Vagina (tissue), 2 donors: Measurements from ENCODE around the gene UTS2. TPM values are rescaled to one million over a fixed set of nuclear protein-coding genes. Genes with fewer than 3 reads are reported as not detected.
A peak's percentile ranks its signal among the peaks of the same experiment; 100 is the strongest.

Experiments used
- DNase-seq, 2 donors: peaks; one replicate each; pipeline ENCODE4 v3.0.0-alpha.2; 2017; ENCODE audit errors: extremely low spot score in 2 of 2
- H3K27ac ChIP-seq: fragments of 200-600 bp; sonication (generic); one replicate; pipeline ENCODE4 v1.5.1; 2019
- H3K27me3 ChIP-seq: fragments of 200-600 bp; sonication (generic); one replicate; pipeline ENCODE4 v1.5.1; 2019
- H3K36me3 ChIP-seq, 2 donors: fragments of 200-600 bp; sonication (generic); one replicate each; pipeline ENCODE4 v1.5.1; 2017 to 2019
- H3K4me1 ChIP-seq: fragments of 200-600 bp; sonication (generic); one replicate; pipeline ENCODE4 v1.5.1; 2019
- H3K4me3 ChIP-seq, 2 donors: fragments of 200-600 bp; sonication (generic); 1 replicate in 1 of 2; 2 replicates in 1 of 2; pipeline ENCODE4 v1.5.1; 2016 to 2019
- H3K9me3 ChIP-seq: fragments of 200-600 bp; sonication (generic); one replicate; pipeline ENCODE4 v1.5.1; 2019
- POLR2A ChIP-seq, 2 donors: fragments of 450-650 bp; IDR thresholded peaks; one replicate each; pipeline ENCODE4 v1.6.1; 2017; ENCODE audit warnings: antibody characterized with exemption in 2 of 2, mild to moderate bottlenecking in 2 of 2, moderate library complexity in 2 of 2
- POLR2AphosphoS5 ChIP-seq, 2 donors: sonication (generic); formaldehyde crosslinking; IDR thresholded peaks; one replicate each; pipeline ENCODE4 v1.9.0; 2017; ENCODE audit warnings: antibody characterized with exemption in 2 of 2, mild to moderate bottlenecking in 2 of 2, low read depth in 1 of 2; ENCODE audit not compliant: insufficient read depth in 1 of 2
- intact Hi-C: fragments of 100-400 bp; cut with DNase I; formaldehyde crosslinking; loops from one replicate; pipeline ENCODE4 v1.15.1; 2023
- total RNA-seq: library from RNA; depleted of rRNA; stranded (reverse); fragments of >200 nt; gene quantifications from one replicate; pipeline ENCODE4 v1.2.3, GENCODE V29; 2016
- TF ChIP-seq, protein P1 (sequence below), 3 experiments: fragments of 450-650 bp in 2 of 3; fragments of 200-600 bp in 1 of 3; sonication (generic) in 1 of 3; IDR thresholded peaks; one replicate each; pipeline ENCODE4 v1.5.1; 2017 to 2019; ENCODE audit warnings: antibody characterized with exemption in 3 of 3, mild to moderate bottlenecking in 2 of 3, moderate library complexity in 2 of 3

The UTS2 gene
- total RNA-seq, 1 donor from 2014 or later, result 5.4 TPM

DNA sequence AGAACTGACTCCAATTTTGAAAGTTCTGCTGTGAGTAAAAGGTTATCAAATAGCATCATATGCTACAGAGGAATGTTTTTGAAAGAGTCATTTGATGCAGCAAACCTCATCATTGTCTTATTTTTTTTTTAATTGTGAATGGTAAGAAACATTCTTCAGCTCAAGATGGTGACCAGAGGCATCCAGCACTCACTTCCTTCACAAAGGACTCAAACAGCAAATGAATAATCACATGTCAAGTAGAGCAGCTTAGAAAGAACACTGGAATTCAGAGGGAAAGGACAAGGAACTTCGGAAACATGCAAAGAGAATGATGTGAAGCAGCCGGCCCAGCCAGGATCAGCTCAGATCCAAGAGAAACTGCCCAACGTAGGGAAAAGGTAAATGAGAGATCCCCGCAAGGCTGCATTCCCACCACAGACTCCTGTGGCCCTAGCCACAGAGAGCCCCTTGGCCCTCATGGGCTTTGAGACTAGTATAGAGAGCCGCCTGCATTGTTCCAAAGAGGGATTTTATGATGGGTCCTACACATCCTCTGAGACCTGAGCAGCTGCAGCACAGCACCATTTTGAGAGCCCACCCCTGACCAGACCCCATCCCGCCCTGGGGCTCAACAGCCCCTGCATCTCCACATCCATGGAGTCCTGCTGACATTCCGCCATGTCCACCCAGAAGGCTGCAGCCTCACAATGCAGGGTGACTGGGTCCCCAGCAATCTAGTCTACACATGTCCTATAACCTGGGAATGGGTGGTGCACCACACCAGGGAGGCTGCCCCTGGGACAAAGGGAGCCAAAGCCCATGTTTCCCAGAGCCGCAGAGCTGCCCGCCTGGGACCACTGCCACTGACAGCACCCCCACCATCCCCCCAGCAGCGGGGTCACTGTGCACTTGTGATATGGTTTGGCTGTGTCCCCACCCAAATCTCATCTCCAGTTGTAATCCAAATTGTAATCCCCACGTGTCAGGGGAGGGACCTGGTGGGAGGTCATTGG, 21.2 kb upstream of the UTS2 start:
- Histone ChIP-seq H3K4me1 (no peaks in the 10 kb centered on the region), H3K27me3 (no peaks in the 10 kb centered on the region), H3K27ac (no peak overlapping the region), H3K9me3 (no peaks in the 10 kb centered on the region), H3K4me3 (no peak overlapping the region), H3K36me3 (no peaks in the 10 kb centered on the region)
- intact Hi-C loops, result no loop called here
- DNase-seq, result no peak
- TF ChIP-seq POLR2AphosphoS5 (IDR thresholded peaks at IDR 0.05; ENCODE audit: insufficient read depth in 1 of 2, low read depth in 1 of 2), result no peak
- TF ChIP-seq, protein P1, sequence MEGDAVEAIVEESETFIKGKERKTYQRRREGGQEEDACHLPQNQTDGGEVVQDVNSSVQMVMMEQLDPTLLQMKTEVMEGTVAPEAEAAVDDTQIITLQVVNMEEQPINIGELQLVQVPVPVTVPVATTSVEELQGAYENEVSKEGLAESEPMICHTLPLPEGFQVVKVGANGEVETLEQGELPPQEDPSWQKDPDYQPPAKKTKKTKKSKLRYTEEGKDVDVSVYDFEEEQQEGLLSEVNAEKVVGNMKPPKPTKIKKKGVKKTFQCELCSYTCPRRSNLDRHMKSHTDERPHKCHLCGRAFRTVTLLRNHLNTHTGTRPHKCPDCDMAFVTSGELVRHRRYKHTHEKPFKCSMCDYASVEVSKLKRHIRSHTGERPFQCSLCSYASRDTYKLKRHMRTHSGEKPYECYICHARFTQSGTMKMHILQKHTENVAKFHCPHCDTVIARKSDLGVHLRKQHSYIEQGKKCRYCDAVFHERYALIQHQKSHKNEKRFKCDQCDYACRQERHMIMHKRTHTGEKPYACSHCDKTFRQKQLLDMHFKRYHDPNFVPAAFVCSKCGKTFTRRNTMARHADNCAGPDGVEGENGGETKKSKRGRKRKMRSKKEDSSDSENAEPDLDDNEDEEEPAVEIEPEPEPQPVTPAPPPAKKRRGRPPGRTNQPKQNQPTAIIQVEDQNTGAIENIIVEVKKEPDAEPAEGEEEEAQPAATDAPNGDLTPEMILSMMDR (IDR thresholded peaks at IDR 0.05), result no peak
- no peak for TF ChIP-seq POLR2A (IDR thresholded peaks at IDR 0.05)

DNA sequence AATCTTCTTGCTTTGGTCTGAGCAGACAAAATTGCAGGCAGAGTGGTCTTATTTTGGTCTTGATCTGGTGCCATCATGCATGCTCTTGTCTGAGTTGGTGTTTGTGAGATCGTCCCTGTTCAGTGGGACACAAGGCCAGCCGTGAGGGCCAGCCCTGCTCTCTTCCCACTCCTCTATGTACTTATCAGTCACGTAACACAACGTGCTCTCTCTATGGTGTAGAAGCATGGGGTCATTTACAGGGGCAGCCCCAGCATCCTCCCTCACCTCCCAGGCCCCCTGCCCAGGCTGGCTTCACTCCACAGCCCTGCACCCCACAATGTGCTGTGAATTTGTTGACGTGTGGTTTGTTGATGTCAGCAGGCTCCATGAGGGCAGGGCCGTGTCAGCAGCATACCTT, 18.3 kb upstream of the UTS2 start:
- Histone ChIP-seq H3K27ac (no peak overlapping the region), H3K36me3 (no peaks in the 10 kb centered on the region), H3K4me3 (no peak overlapping the region), H3K4me1 (no peaks in the 10 kb centered on the region), H3K27me3 (no peaks in the 10 kb centered on the region), H3K9me3 (no peaks in the 10 kb centered on the region)
- DNase-seq, result peak in 1 of 2 donors; percentile 40
- intact Hi-C loops, result no loop called here
- TF ChIP-seq POLR2AphosphoS5 (IDR thresholded peaks at IDR 0.05; ENCODE audit: insufficient read depth in 1 of 2, low read depth in 1 of 2) (no peak), POLR2A (IDR thresholded peaks at IDR 0.05) (no peak)
- TF ChIP-seq, protein P1 (IDR thresholded peaks at IDR 0.05), result no peak

DNA sequence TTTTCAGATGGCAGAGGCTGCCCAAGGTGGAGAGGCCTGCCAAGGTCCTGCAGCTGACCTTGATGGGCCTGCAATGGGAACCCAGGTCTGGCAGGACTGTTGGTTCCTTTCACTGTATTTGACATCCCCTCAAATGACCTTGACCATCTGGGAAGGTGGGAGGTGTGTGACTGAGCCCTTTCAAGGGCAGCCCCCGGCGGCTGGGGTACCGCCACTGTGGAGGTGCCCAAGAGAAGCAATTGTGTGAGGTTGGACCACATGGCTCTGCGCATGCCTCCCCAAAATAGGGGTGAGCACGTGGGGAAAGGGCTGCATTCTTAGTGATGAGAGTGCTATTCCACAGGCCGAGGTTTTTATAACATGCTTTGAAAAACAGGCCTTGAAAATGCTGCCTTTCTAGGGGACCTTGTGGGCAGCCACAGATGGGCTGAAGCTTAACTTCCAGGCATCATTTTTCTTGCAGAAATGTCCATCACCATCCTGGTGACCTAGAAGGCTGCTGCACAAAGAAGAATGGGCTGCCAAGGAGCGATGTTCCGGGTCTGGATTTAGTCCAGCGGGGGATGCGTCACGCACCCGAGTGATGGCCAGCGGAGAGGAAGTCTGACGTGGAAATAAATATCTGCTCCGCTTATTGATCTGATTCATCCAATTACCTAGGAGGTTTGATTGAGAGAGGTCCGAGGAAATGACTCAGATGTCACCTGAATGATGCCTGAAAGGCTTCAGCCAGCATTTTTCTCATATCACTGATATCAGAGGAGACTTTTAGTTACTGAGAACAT, 16.5 kb upstream of the UTS2 start:
- peak in 1 of 2 donors; percentile 22 for DNase-seq
- Histone ChIP-seq H3K4me1 (no peaks in the 10 kb centered on the region), H3K9me3 (no peaks in the 10 kb centered on the region), H3K27me3 (no peaks in the 10 kb centered on the region), H3K36me3 (no peaks in the 10 kb centered on the region), H3K4me3 (no peak overlapping the region), H3K27ac (no peak overlapping the region)
- TF ChIP-seq POLR2A (IDR thresholded peaks at IDR 0.05), result no peak
- TF ChIP-seq POLR2AphosphoS5 (IDR thresholded peaks at IDR 0.05; ENCODE audit: insufficient read depth in 1 of 2, low read depth in 1 of 2), result no peak
- TF ChIP-seq, protein P1 (IDR thresholded peaks at IDR 0.05), result no peak
- intact Hi-C loops, result no loop called here

DNA sequence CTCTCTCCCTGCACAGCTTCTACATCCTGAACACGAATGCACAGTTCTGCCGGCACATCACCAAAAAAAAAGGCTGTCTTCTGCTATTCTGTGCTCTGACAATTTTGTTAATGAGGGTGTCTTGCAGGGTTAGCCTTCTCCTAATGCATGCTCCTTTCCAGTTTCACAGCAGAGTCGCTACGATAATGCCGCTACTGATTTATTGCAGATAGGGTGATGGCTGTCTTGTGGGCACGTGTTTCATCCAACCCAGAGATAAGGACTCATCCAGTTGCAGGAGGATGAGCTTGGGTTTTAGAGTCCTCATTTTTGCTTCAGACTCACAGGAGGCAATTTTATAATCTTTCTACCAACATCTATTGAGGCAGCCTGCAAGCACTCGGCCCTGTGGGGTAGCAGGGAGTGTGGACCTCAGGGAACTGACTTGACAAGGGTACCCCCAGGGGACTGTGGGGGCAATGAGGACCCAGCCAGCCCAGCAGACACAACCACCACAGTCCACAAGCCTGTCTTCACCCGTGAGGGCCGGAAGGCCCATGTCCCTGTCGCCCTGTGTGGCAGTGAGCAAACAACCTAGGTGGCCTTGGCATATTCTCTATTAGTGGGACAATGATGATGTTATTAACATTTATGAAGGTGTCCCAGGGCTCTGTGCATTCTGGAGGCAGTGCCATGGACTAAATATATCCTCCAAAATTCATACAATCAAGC, 15.4 kb upstream of the UTS2 start:
- intact Hi-C loops, result no loop called here
- no peaks in the 10 kb centered on the region for H3K4me1 ChIP-seq
- TF ChIP-seq POLR2A (IDR thresholded peaks at IDR 0.05), result no peak
- no peak for TF ChIP-seq POLR2AphosphoS5 (IDR thresholded peaks at IDR 0.05; ENCODE audit: insufficient read depth in 1 of 2, low read depth in 1 of 2)
- TF ChIP-seq, protein P1 (IDR thresholded peaks at IDR 0.05), result no peak
- no peaks in the 10 kb centered on the region for H3K27me3 ChIP-seq
- H3K9me3 ChIP-seq, result no peaks in the 10 kb centered on the region
- no peak overlapping the region for H3K27ac ChIP-seq
- no peak overlapping the region for H3K4me3 ChIP-seq
- DNase-seq, result peak in 1 of 2 donors; percentile 13
- no peaks in the 10 kb centered on the region for H3K36me3 ChIP-seq
